Trophoblast cell (in vitro differentiated cells and primary cell): ENCODE measurements around the gene DENND1A.
"Not testable (repeated sequence)": the region's sequence is repeated elsewhere in the genome, so short reads cannot be mapped to it uniquely, and the experiment has no call there.

Experiments used
- DNase-seq, 2 donors: peaks; one replicate each; pipeline ENCODE4 v3.0.0-alpha.2; 2016
- H2AFZ ChIP-seq: 2 replicates; pipeline ENCODE4 v1.6.1; 2013; ENCODE audit warnings: low read length, moderate library complexity, mild to moderate bottlenecking; ENCODE audit not compliant: insufficient read depth, poor library complexity
- H2AK5ac ChIP-seq: 2 replicates; pipeline ENCODE4 v1.6.1; 2013; ENCODE audit warnings: mild to moderate bottlenecking, low read length
- H2BK120ac ChIP-seq: 2 replicates; pipeline ENCODE4 v1.6.1; 2013; ENCODE audit warnings: low read length, mild to moderate bottlenecking, moderate library complexity; ENCODE audit not compliant: insufficient read depth, poor library complexity
- H2BK12ac ChIP-seq: 2 replicates; pipeline ENCODE4 v1.6.1; 2013; ENCODE audit warnings: mild to moderate bottlenecking, low read length, moderate library complexity
- H2BK5ac ChIP-seq: 2 replicates; pipeline ENCODE4 v1.6.1; 2013; ENCODE audit warnings: low read length, low read depth, moderate library complexity, mild to moderate bottlenecking; ENCODE audit not compliant: poor library complexity
- H3K14ac ChIP-seq: 2 replicates; pipeline ENCODE4 v1.6.1; 2013; ENCODE audit warnings: mild to moderate bottlenecking, low read length
- H3K18ac ChIP-seq: 2 replicates; pipeline ENCODE4 v1.6.1; 2013; ENCODE audit warnings: mild to moderate bottlenecking, low read length
- H3K23ac ChIP-seq: 2 replicates; pipeline ENCODE4 v1.6.1; 2013; ENCODE audit warnings: low read length
- H3K27ac ChIP-seq: 2 replicates; pipeline ENCODE4 v1.5.1; 2013; ENCODE audit warnings: low read depth, mild to moderate bottlenecking, inconsistent platforms, low read length, moderate library complexity
- H3K27me3 ChIP-seq: 2 replicates; pipeline ENCODE4 v1.6.1; 2013; ENCODE audit warnings: inconsistent platforms, mild to moderate bottlenecking, low read length, moderate library complexity; ENCODE audit not compliant: insufficient read depth
- H3K36me3 ChIP-seq, 2 experiments: 1 replicate in 1 of 2; 2 replicates in 1 of 2; pipeline ENCODE4 v1.6.1; 2013; ENCODE audit warnings: low read length in 2 of 2, mild to moderate bottlenecking in 2 of 2, moderate library complexity in 1 of 2; ENCODE audit not compliant: insufficient read depth in 2 of 2, control insufficient read depth in 1 of 2
- H3K4ac ChIP-seq: 2 replicates; pipeline ENCODE4 v1.6.1; 2013; ENCODE audit warnings: low read depth, mild to moderate bottlenecking, low read length, moderate library complexity
- H3K4me1 ChIP-seq, 2 experiments: 1 replicate in 1 of 2; 2 replicates in 1 of 2; pipeline ENCODE4 v1.6.1; 2013; ENCODE audit warnings: low read length in 2 of 2, mild to moderate bottlenecking in 2 of 2, moderate library complexity in 1 of 2; ENCODE audit not compliant: insufficient read depth in 2 of 2, control insufficient read depth in 1 of 2
- H3K4me2 ChIP-seq: 2 replicates; pipeline ENCODE4 v1.6.1; 2013; ENCODE audit warnings: inconsistent platforms, mild to moderate bottlenecking, low read length, moderate library complexity
- H3K4me3 ChIP-seq: 2 replicates; pipeline ENCODE4 v1.5.1; 2013; ENCODE audit warnings: mild to moderate bottlenecking, low read depth, low read length, inconsistent platforms
- H3K79me1 ChIP-seq: one replicate; pipeline ENCODE4 v1.6.1; 2013; ENCODE audit warnings: low read length
- H3K79me2 ChIP-seq: 2 replicates; pipeline ENCODE4 v1.6.1; 2013; ENCODE audit warnings: low read length, mild to moderate bottlenecking; ENCODE audit not compliant: control insufficient read depth, insufficient read depth, poor library complexity
- H3K9ac ChIP-seq: 2 replicates; pipeline ENCODE4 v1.6.1; 2013; ENCODE audit warnings: mild to moderate bottlenecking, low read length
- H3K9me3 ChIP-seq: 2 replicates; pipeline ENCODE4 v1.6.1; 2013; ENCODE audit warnings: low read depth, mild to moderate bottlenecking, control low read depth, inconsistent platforms, low read length; ENCODE audit not compliant: insufficient read depth
- H4K12ac ChIP-seq: 2 replicates; pipeline ENCODE4 v1.6.1; 2013; ENCODE audit warnings: low read depth, mild to moderate bottlenecking, low read length, moderate library complexity
- H4K8ac ChIP-seq: 2 replicates; pipeline ENCODE4 v1.6.1; 2013; ENCODE audit warnings: low read depth, mild to moderate bottlenecking, low read length, moderate library complexity
- H4K91ac ChIP-seq: one replicate; pipeline ENCODE4 v1.6.1; 2013; ENCODE audit warnings: low read depth, mild to moderate bottlenecking, low read length, moderate library complexity
- WGBS: extraction: QIAGEN DNeasy Blood & Tissue Kit; methylation state at CpG from one replicate; pipeline ENCODE4 v1.1.7; 2013; ENCODE audit warnings: missing lambda C conversion rate; ENCODE audit not compliant: insufficient read length, insufficient coverage; ENCODE audit errors: extremely low coverage; 5-methylcytosine and 5-hydroxymethylcytosine counted together

The DENND1A gene

GRCh38 chr9:123909192-123909591 is 20.7 kb downstream of the DENND1A start:
- no CpG with 5 or more reads among the region's 4 CpGs for WGBS

GRCh38 chr9:123903550-123903949 is 26.4 kb downstream of the DENND1A start:
- not testable (repeated sequence) for H3K14ac ChIP-seq, H3K18ac ChIP-seq, H2AK5ac ChIP-seq, H3K4ac ChIP-seq, H3K27ac ChIP-seq, H3K4me2 ChIP-seq, H2BK120ac ChIP-seq, H4K91ac ChIP-seq, H2AFZ ChIP-seq, H4K8ac ChIP-seq, H3K23ac ChIP-seq, H3K79me2 ChIP-seq, H2BK5ac ChIP-seq, H3K9ac ChIP-seq, H3K9me3 ChIP-seq, H3K4me3 ChIP-seq, H4K12ac ChIP-seq, H2BK12ac ChIP-seq, H3K4me1 ChIP-seq, H3K27me3 ChIP-seq, H3K36me3 ChIP-seq, H3K79me1 ChIP-seq, DNase-seq
- no CpG with 5 or more reads among the region's 18 CpGs for WGBS

More at GRCh38 chr9:123909192-123909591, 20.7 kb downstream of the DENND1A start:
- H3K79me2 ChIP-seq, H3K36me3 ChIP-seq, H2AFZ ChIP-seq, DNase-seq, H2AK5ac ChIP-seq, H4K12ac ChIP-seq, H3K18ac ChIP-seq, H2BK12ac ChIP-seq, H3K14ac ChIP-seq, H3K4ac ChIP-seq, H3K4me3 ChIP-seq, H3K9ac ChIP-seq, H3K4me2 ChIP-seq, H3K4me1 ChIP-seq, H3K27ac ChIP-seq, H3K79me1 ChIP-seq, H3K27me3 ChIP-seq, H2BK120ac ChIP-seq, H4K8ac ChIP-seq, H4K91ac ChIP-seq, H2BK5ac ChIP-seq, H3K23ac ChIP-seq, H3K9me3 ChIP-seq: not testable (repeated sequence)

GRCh38 chr9:123894822-123895221 is 35.1 kb downstream of the DENND1A start:
- no peak overlapping the region for H3K18ac ChIP-seq
- H4K12ac ChIP-seq, result no peak overlapping the region
- no peak overlapping the region for H2AFZ ChIP-seq
- H3K4me3 ChIP-seq, result no peak overlapping the region
- no peak overlapping the region for H3K14ac ChIP-seq
- no peak overlapping the region for H4K8ac ChIP-seq
- no peak overlapping the region for H2BK12ac ChIP-seq
- no peaks in the 10 kb centered on the region for H3K36me3 ChIP-seq
- no peak overlapping the region for H3K27ac ChIP-seq
- no peaks in the 10 kb centered on the region for H3K4me1 ChIP-seq
- H2AK5ac ChIP-seq, result no peak overlapping the region
- no peak overlapping the region for H2BK5ac ChIP-seq
- H3K4me2 ChIP-seq, result no peak overlapping the region
- H3K9ac ChIP-seq, result no peak overlapping the region
- no peak overlapping the region for H3K4ac ChIP-seq
- H3K79me1 ChIP-seq, result no peaks in the 10 kb centered on the region
- no peaks in the 10 kb centered on the region for H3K9me3 ChIP-seq
- peaks cover 2% of the 10 kb centered on the region for H3K79me2 ChIP-seq
- no peak overlapping the region for H3K23ac ChIP-seq
- no peak overlapping the region for H4K91ac ChIP-seq
- H3K27me3 ChIP-seq, result no peaks in the 10 kb centered on the region
- peak in 1 of 2 donors; percentile 6 for DNase-seq
- H2BK120ac ChIP-seq, result no peak overlapping the region

GRCh38 chr9:123893831-123894460 is 36.0 kb downstream of the DENND1A start:
- H3K79me2 ChIP-seq, result peaks cover 2% of the 10 kb centered on the region
- H2BK120ac ChIP-seq, result no peak overlapping the region
- H2BK12ac ChIP-seq, result no peak overlapping the region
- H3K4me1 ChIP-seq, result no peaks in the 10 kb centered on the region
- no peak overlapping the region for H3K18ac ChIP-seq
- no peak overlapping the region for H3K4ac ChIP-seq
- DNase-seq, result no peak
- H3K27me3 ChIP-seq, result no peaks in the 10 kb centered on the region
- H3K27ac ChIP-seq, result no peak overlapping the region
- H4K91ac ChIP-seq, result no peak overlapping the region
- no peak overlapping the region for H3K14ac ChIP-seq
- H3K36me3 ChIP-seq, result no peaks in the 10 kb centered on the region
- no peak overlapping the region for H4K12ac ChIP-seq
- H2AK5ac ChIP-seq, result no peak overlapping the region
- no peak overlapping the region for H2AFZ ChIP-seq
- no peak overlapping the region for H4K8ac ChIP-seq
- H2BK5ac ChIP-seq, result no peak overlapping the region
- H3K9ac ChIP-seq, result no peak overlapping the region
- no peaks in the 10 kb centered on the region for H3K9me3 ChIP-seq
- no CpG with 5 or more reads among the region's 4 CpGs for WGBS
- H3K4me3 ChIP-seq, result no peak overlapping the region
- H3K4me2 ChIP-seq, result no peak overlapping the region
- no peak overlapping the region for H3K23ac ChIP-seq
- H3K79me1 ChIP-seq, result no peaks in the 10 kb centered on the region
